Loucy (cell line): ENCODE data around the gene SYNDIG1.

Experiments
- H2AFZ ChIP-seq: fragments of 200-600 bp; sonication (generic); 2 replicates; pipeline ENCODE4 v1.6.0; 2016; ENCODE audit warnings: antibody characterized with exemption, mild to moderate bottlenecking, low read length, moderate library complexity
- H3F3A ChIP-seq: fragments of 200-600 bp; 2 replicates; pipeline ENCODE4 v1.6.0; 2016; ENCODE audit warnings: antibody characterized with exemption, low read depth, mild to moderate bottlenecking
- H3K27me3 ChIP-seq: fragments of 200-600 bp; sonication (generic); 2 replicates; pipeline ENCODE4 v1.6.1; 2014; ENCODE audit warnings: low read length, mild to moderate bottlenecking; ENCODE audit not compliant: insufficient read depth, poor library complexity, severe bottlenecking
- H3K36me3 ChIP-seq: fragments of 200-600 bp; sonication (generic); 2 replicates; pipeline ENCODE4 v1.6.1; 2016; ENCODE audit warnings: low read length; ENCODE audit not compliant: insufficient read depth
- H3K4me1 ChIP-seq: fragments of 200-600 bp; sonication (generic); 2 replicates; pipeline ENCODE4 v1.5.1; 2014; ENCODE audit warnings: low read length, mild to moderate bottlenecking; ENCODE audit not compliant: insufficient read depth, poor library complexity, severe bottlenecking
- H3K4me2 ChIP-seq: fragments of 200-600 bp; sonication (generic); 2 replicates; pipeline ENCODE4 v1.6.0; 2014; ENCODE audit warnings: antibody characterized with exemption, low read length, low read depth, mild to moderate bottlenecking; ENCODE audit not compliant: poor library complexity, severe bottlenecking
- H3K4me3 ChIP-seq: fragments of 200-600 bp; sonication (generic); 2 replicates; pipeline ENCODE4 v1.5.1; 2014; ENCODE audit warnings: low read length, mild to moderate bottlenecking, mixed read lengths; ENCODE audit not compliant: poor library complexity, severe bottlenecking
- H3K79me2 ChIP-seq: fragments of 200-600 bp; sonication (generic); 2 replicates; pipeline ENCODE4 v1.6.1; 2014; ENCODE audit warnings: low read length; ENCODE audit not compliant: insufficient read depth
- H3K9ac ChIP-seq: fragments of 200-600 bp; sonication (generic); 2 replicates; pipeline ENCODE4 v1.6.0; 2014; ENCODE audit warnings: mild to moderate bottlenecking, low read depth, low read length, moderate library complexity; ENCODE audit not compliant: poor library complexity, severe bottlenecking
- H3K9me2 ChIP-seq: fragments of 200-600 bp; sonication (generic); replicated peaks from 2 replicates; pipeline ENCODE4 v1.6.1; 2016; ENCODE audit warnings: low read depth, low read length, mixed read lengths
- H3K9me3 ChIP-seq: fragments of 200-600 bp; sonication (generic); 2 replicates; pipeline ENCODE4 v1.6.1; 2014; ENCODE audit warnings: mild to moderate bottlenecking, antibody characterized with exemption, low read length, low read depth; ENCODE audit not compliant: insufficient read depth
- H4K20me1 ChIP-seq: fragments of 200-600 bp; sonication (generic); 2 replicates; pipeline ENCODE4 v1.6.0; 2014; ENCODE audit warnings: antibody characterized with exemption, low read length, mild to moderate bottlenecking; ENCODE audit not compliant: insufficient read depth, poor library complexity, severe bottlenecking
- CTCF ChIP-seq: fragments of 200-600 bp; sonication (generic); conservative IDR thresholded peaks from 2 replicates; pipeline ENCODE4 v1.5.1; 2014; ENCODE audit warnings: mild to moderate bottlenecking, antibody characterized with exemption, low read length
- EZH2phosphoT487 ChIP-seq: fragments of 200-600 bp; IDR thresholded peaks from 2 replicates; pipeline ENCODE4 v1.6.1; 2018; ENCODE audit warnings: antibody characterized with exemption, mild to moderate bottlenecking, moderate library complexity, borderline replicate concordance

The SYNDIG1 gene

DNA sequence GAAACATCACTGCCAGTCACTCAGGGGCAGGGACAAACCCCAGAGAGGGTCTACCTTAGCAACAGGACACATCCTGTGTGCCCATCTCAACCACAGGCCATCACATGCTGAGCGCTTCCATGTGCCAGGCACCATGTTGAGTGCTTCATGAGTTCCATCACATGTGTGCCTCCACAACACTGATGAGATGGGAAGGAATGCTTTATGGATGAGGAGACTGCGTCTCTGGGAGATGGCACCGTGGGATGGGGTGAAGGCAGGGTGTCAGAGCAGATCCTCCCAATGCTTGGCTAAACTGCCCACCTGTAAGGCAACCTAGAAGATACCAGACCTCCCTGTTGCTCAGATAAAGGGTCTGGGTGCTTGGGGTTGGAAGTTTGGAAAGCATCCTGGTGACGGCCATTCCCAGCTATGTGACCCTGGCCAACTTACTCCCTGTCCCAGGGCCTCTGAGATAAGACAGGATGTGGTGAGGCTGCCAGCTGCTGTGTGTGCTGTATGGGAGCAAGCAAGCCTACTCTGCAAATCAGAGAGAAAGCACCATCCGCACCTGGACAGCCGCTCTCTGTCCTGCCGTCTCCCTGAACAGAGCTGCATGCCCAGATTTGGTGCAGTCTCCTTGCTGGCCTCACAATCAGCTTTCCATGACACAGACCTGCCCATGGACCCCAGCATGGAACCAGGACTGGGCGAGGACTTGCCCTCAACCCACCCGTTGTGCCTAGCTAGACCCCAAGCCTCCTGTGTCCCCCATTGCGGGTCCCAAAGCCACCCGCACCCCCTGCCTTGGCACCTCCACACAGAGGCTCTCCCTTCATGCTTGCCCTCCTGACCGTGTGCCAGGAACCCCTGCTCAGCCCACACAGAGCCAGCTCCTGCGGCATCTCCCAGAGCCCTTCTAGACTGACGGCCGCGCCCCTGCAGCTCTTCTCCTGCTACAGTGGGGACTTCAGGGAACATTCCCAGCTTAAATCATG is 143.7 kb downstream of the SYNDIG1 start:
- H3K27me3 ChIP-seq: no peaks in the 10 kb centered on the region

GRCh38 chr20:24614341-24614740 is 144.9 kb downstream of the SYNDIG1 start:
- Histone ChIP-seq H3K9ac (no peak overlapping the region), H3K4me2 (no peak overlapping the region), H3K9me2 (no peaks in the 10 kb centered on the region), H4K20me1 (no peaks in the 10 kb centered on the region), H3K4me3 (no peak overlapping the region), H3K36me3 (no peaks in the 10 kb centered on the region), H3K27me3 (no peaks in the 10 kb centered on the region), H3F3A (no peaks in the 10 kb centered on the region), H3K4me1 (no peaks in the 10 kb centered on the region), H3K9me3 (no peaks in the 10 kb centered on the region; the same call in 1 of the 2 replicates), H3K79me2 (no peaks in the 10 kb centered on the region), H2AFZ (no peak overlapping the region)
- TF ChIP-seq EZH2phosphoT487 (no peak), CTCF (no peak)

More for the DNA sequence above, 143.7 kb downstream of the SYNDIG1 start:
- Histone ChIP-seq H3K4me2 (no peak overlapping the region), H3K9ac (no peak overlapping the region), H4K20me1 (no peaks in the 10 kb centered on the region), H3K9me2 (no peaks in the 10 kb centered on the region), H3K4me1 (no peaks in the 10 kb centered on the region), H3K4me3 (no peak overlapping the region), H3F3A (no peaks in the 10 kb centered on the region), H2AFZ (no peak overlapping the region), H3K79me2 (no peaks in the 10 kb centered on the region), H3K36me3 (no peaks in the 10 kb centered on the region), H3K9me3 (no peaks in the 10 kb centered on the region; the same call in 1 of the 2 replicates)
- TF ChIP-seq CTCF (no peak), EZH2phosphoT487 (no peak)

DNA sequence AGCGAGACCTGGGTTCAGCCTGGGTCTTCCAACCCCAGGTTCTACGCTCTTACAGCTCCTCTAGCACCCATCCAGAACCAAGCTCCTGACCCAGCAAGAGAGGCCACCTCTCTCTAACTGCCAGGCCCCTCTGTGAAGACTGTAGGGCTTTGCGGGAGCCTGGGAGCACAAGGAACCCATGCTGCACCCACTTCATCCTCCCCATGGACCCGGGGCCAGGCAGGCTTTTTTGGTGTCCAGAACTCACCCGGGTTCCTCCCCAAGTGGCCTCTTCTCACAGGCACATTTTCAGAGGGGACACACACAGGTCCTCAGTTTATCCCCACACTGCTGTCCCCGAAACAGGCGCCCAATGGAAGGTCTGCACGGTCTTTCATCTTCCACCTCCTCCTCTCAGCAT is 145.9 kb downstream of the SYNDIG1 start:
- H2AFZ ChIP-seq: no peak overlapping the region
- H3F3A ChIP-seq: no peaks in the 10 kb centered on the region
- no peak overlapping the region for H3K4me2 ChIP-seq
- H3K4me1 ChIP-seq: no peaks in the 10 kb centered on the region
- H3K4me3 ChIP-seq: no peak overlapping the region
- TF ChIP-seq CTCF (no peak), EZH2phosphoT487 (no peak)
- no peaks in the 10 kb centered on the region; the same call in 1 of the 2 replicates for H3K9me3 ChIP-seq
- H3K9me2 ChIP-seq: no peaks in the 10 kb centered on the region
- no peaks in the 10 kb centered on the region for H4K20me1 ChIP-seq
- H3K9ac ChIP-seq: no peak overlapping the region
- H3K36me3 ChIP-seq: no peaks in the 10 kb centered on the region
- no peaks in the 10 kb centered on the region for H3K27me3 ChIP-seq
- no peaks in the 10 kb centered on the region for H3K79me2 ChIP-seq
